Measurements from ENCODE around the gene CBX6. TPM values are rescaled to one million over a fixed set of nuclear protein-coding genes. Genes with fewer than 3 reads are reported as not detected.

Gene CBX6
- total and polyA plus RNA-seq, 10 of the 15 experiments (the other 5 are each of a cell fraction or from before 2014, with no cell fraction given): 3.6 to 142 (median 37.4) TPM

- TF ChIP-seq, protein P1, sequence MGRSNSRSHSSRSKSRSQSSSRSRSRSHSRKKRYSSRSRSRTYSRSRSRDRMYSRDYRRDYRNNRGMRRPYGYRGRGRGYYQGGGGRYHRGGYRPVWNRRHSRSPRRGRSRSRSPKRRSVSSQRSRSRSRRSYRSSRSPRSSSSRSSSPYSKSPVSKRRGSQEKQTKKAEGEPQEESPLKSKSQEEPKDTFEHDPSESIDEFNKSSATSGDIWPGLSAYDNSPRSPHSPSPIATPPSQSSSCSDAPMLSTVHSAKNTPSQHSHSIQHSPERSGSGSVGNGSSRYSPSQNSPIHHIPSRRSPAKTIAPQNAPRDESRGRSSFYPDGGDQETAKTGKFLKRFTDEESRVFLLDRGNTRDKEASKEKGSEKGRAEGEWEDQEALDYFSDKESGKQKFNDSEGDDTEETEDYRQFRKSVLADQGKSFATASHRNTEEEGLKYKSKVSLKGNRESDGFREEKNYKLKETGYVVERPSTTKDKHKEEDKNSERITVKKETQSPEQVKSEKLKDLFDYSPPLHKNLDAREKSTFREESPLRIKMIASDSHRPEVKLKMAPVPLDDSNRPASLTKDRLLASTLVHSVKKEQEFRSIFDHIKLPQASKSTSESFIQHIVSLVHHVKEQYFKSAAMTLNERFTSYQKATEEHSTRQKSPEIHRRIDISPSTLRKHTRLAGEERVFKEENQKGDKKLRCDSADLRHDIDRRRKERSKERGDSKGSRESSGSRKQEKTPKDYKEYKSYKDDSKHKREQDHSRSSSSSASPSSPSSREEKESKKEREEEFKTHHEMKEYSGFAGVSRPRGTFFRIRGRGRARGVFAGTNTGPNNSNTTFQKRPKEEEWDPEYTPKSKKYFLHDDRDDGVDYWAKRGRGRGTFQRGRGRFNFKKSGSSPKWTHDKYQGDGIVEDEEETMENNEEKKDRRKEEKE (IDR thresholded peaks at IDR 0.05): no peak
- TF ChIP-seq MYB (IDR thresholded peaks at IDR 0.05; ENCODE audit: borderline replicate concordance, low read depth, low read length) (no peak), MXI1 (IDR thresholded peaks at IDR 0.05; ENCODE audit: low read depth, low read length) (no peak), TCF7 (IDR thresholded peaks at IDR 0.05; ENCODE audit: borderline replicate concordance) (no peak), PBX3 (IDR thresholded peaks at IDR 0.05; ENCODE audit: insufficient replicate concordance, low read depth, low read length) (no peak)
Observed at GRCh38 chr22:38867124-38867455, 4.9 kb downstream of the CBX6 start (continued).

GRCh38 chr22:38866399-38867123, 5.5 kb downstream of the CBX6 start:
- FAIRE-seq (no peak), ATAC-seq (no peak), DNase-seq (ENCODE audit: low read depth, low spot score) (no peak)
- ChIA-PET CTCF (no interaction called here), SMC1A (ENCODE audit: uncharacterized antibody, unreplicated experiment) (no interaction called here), RAD21 (ENCODE audit: unreplicated experiment) (no interaction called here), POLR2A (no interaction called here)
- intact Hi-C loops (cut with micrococcal nuclease; ENCODE audit: unreplicated experiment): no loop called here
- Histone ChIP-seq H3K27me3 (replicated peaks in 1 of 2; ENCODE audit: control insufficient read depth in 2 of 2, insufficient read depth in 2 of 2, low read length in 1 of 2) (no peaks in the 10 kb centered on the region), H3K4me3 (no peak overlapping the region), H3K36me3 (ENCODE audit: control insufficient read depth in 2 of 2, insufficient read depth in 2 of 2, low read length in 1 of 2) (peaks cover 21% of the 10 kb centered on the region in 2 experiments), H3K4me2 (ENCODE audit: control insufficient read depth, insufficient read depth) (no peak overlapping the region), H3K79me2 (ENCODE audit: control insufficient read depth, insufficient read depth, low read length) (peaks cover 26% of the 10 kb centered on the region), H3K27ac (ENCODE audit: control insufficient read depth, insufficient read depth) (no peak overlapping the region), H4K20me1 (ENCODE audit: control insufficient read depth, insufficient read depth) (peaks cover 7% of the 10 kb centered on the region; the same call in 1 of the 2 replicates), H3K9ac (ENCODE audit: control insufficient read depth, insufficient read depth, low read length) (no peak overlapping the region), H3K9me3 (replicated peaks; ENCODE audit: control insufficient read depth, insufficient read depth, low read length) (no peaks in the 10 kb centered on the region), H2AFZ (ENCODE audit: control insufficient read depth, low read depth, low read length) (no peak overlapping the region), H3K4me1 (ENCODE audit: control insufficient read depth, insufficient read depth, low read length) (peaks cover 13% of the 10 kb centered on the region)
- WGBS (ENCODE audit: insufficient coverage, insufficient replicate concordance, low lambda C conversion rate, missing lambda C conversion rate): over 99% methylated on average over 33 of the region's 75 CpGs
- TF ChIP-seq NR2C1 (IDR thresholded peaks at IDR 0.05): no peak
- TF ChIP-seq POLR2AphosphoS5 (IDR thresholded peaks at IDR 0.05; ENCODE audit: low read length): no peak
- no peak for TF ChIP-seq FOS (IDR thresholded peaks at IDR 0.05; ENCODE audit: borderline replicate concordance, extremely low read depth, insufficient read length)
- TF ChIP-seq IKZF1 (conservative IDR thresholded peaks at IDR 0.05): no peak
- TF ChIP-seq TCF12 (IDR thresholded peaks at IDR 0.05; ENCODE audit: low read depth, low read length): no peak
- TF ChIP-seq CHD4 (IDR thresholded peaks at IDR 0.05): no peak
- TF ChIP-seq BMI1 (IDR thresholded peaks at IDR 0.05; ENCODE audit: borderline replicate concordance): no peak
- in situ Hi-C loops (cut with MboI): no loop called here
- no TSS peak for BruUV-seq (replicated peaks)
